Esophagus muscularis mucosa (tissue), 2 donors: ENCODE results near the gene SYNRG.

Experiments
- POLR2A ChIP-seq: fragments of 450-650 bp; IDR thresholded peaks from one replicate; pipeline ENCODE4 v1.6.1; 2017; ENCODE audit warnings: antibody characterized with exemption, moderate library complexity, mild to moderate bottlenecking, low read depth
- POLR2AphosphoS5 ChIP-seq, 2 donors: sonication (generic); formaldehyde crosslinking; IDR thresholded peaks; one replicate each; pipeline ENCODE4 v1.6.1; 2017; ENCODE audit warnings: antibody characterized with exemption in 2 of 2

DNA sequence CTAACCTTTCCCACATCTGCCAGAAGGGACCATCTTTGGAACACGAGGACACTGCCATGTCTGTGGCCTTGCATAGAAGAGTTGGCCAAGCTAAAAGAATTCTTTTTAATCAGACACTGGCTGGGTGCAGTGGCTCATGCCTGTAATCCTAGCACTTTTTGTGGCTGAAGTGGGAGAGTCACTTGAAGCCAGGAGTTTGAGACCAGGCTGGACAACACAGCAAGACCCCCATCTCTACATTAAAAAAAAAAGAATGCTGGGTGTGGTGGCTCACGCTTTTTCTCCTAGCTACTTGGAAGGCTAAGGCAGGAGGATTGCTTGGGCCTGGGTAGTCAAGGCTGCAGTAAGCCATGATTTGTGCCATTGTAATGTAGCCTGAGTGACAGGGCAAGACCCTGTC is 128.8 kb downstream of the SYNRG start:
- TF ChIP-seq POLR2A = no peak
- no peak for TF ChIP-seq POLR2AphosphoS5 (IDR thresholded peaks at IDR 0.05)
